Spinal cord (tissue), 10 donors: ENCODE measurements around the gene SDR9C7. TPM values are rescaled to one million over a fixed set of nuclear protein-coding genes. Genes with fewer than 3 reads are reported as not detected.
A peak's percentile ranks its signal among the peaks of the same experiment; 100 is the strongest.
"Not testable (repeated sequence)": the region's sequence is repeated elsewhere in the genome, so short reads cannot be mapped to it uniquely, and the experiment has no call there.

Experiments used
- DNase-seq, 6 donors: peaks; one replicate each; pipeline versions ENCODE4 v3.0.0 to v3.0.0-alpha.2; 2013 to 2015; ENCODE audit warnings: low spot score in 6 of 6, low read depth in 4 of 6
- H3K27ac ChIP-seq: one replicate; pipeline ENCODE4 v1.5.1; 2013; ENCODE audit warnings: low read depth, low read length, control low read depth
- H3K27me3 ChIP-seq: one replicate; pipeline ENCODE4 v1.6.1; 2013; ENCODE audit warnings: low read length; ENCODE audit not compliant: control insufficient read depth, insufficient read depth
- H3K36me3 ChIP-seq: one replicate; pipeline ENCODE4 v1.6.1; 2013; ENCODE audit warnings: low read length; ENCODE audit not compliant: control insufficient read depth, insufficient read depth
- H3K4me1 ChIP-seq: one replicate; pipeline ENCODE4 v1.6.1; 2013; ENCODE audit warnings: low read length; ENCODE audit not compliant: control insufficient read depth, insufficient read depth
- H3K4me3 ChIP-seq: one replicate; pipeline ENCODE4 v1.5.1; 2013; ENCODE audit warnings: low read depth, low read length, control low read depth
- H3K9me3 ChIP-seq: one replicate; pipeline ENCODE4 v1.6.1; 2013; ENCODE audit warnings: low read length; ENCODE audit not compliant: control insufficient read depth, insufficient read depth
- WGBS: methylation state at CpG from one replicate; pipeline ENCODE4 v1.1.5; 2013; ENCODE audit warnings: missing lambda C conversion rate; ENCODE audit not compliant: insufficient coverage; 5-methylcytosine and 5-hydroxymethylcytosine counted together
- polyA plus RNA-seq, 2 donors: library from polyadenylated mRNA; unstranded; fragments of 120-200 nt; gene quantifications; one replicate each; pipeline ENCODE4 v1.2.1, GENCODE V29; 2013; ENCODE audit not compliant: insufficient read length in 2 of 2
- total RNA-seq, 2 donors: library from RNA; depleted of rRNA in 1 of 2; stranded (reverse); fragments of 120-200 nt in 1 of 2; fragments of >200 nt in 1 of 2; gene quantifications; one replicate each; pipeline versions ENCODE4 v1.2.3 to v1.2.4, GENCODE V29; 2013 to 2014
- donor health status: healthy.

Gene SDR9C7
- total and polyA plus RNA-seq, 4 donors = 0.20 to 0.27 TPM; not detected in 2

DNA sequence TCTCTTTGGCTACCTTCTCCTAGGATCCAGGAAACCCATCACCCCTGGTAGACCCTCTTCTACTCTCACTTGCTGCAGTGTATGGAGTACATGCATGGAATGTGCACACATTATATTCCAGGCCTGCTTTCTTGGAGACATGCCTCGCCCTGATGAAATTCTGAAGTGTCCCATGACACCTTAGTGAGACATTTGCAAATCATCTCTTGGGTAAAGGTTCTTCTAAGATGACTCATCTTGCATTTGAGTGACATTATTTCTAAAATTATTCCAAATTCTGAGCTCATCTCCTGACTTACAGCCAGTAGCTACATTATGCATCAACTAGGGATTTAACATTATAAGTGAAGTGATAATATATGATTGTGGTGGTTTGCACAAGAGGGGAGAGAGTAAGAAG lies 49.8 kb downstream of the SDR9C7 start:
- Histone ChIP-seq H3K4me3 (no peak overlapping the region), H3K27ac (no peak overlapping the region), H3K27me3 (no peaks in the 10 kb centered on the region), H3K9me3 (peaks cover 7% of the 10 kb centered on the region), H3K4me1 (no peaks in the 10 kb centered on the region), H3K36me3 (no peaks in the 10 kb centered on the region)
- 14% methylated on average over 1 of the region's 1 CpG for WGBS
- no peak for DNase-seq

- DNase-seq, H3K4me1 ChIP-seq, H3K27ac ChIP-seq, H3K4me3 ChIP-seq, H3K9me3 ChIP-seq, H3K27me3 ChIP-seq, H3K36me3 ChIP-seq: not testable (repeated sequence)
- 100% methylated on average over 2 of the region's 3 CpGs for WGBS
These were observed 51.8 kb downstream of the SDR9C7 start for GRCh38 chr12:56882407-56882806.

GRCh38 chr12:56880125-56880992 lies 53.8 kb downstream of the SDR9C7 start:
- no peak overlapping the region for H3K27ac ChIP-seq
- no peaks in the 10 kb centered on the region for H3K4me1 ChIP-seq
- no peaks in the 10 kb centered on the region for H3K36me3 ChIP-seq
- no CpG with 5 or more reads among the region's 1 CpG for WGBS
- no peaks in the 10 kb centered on the region for H3K27me3 ChIP-seq
- DNase-seq = no peak
- H3K4me3 ChIP-seq = no peak overlapping the region
- no peaks in the 10 kb centered on the region for H3K9me3 ChIP-seq

DNA sequence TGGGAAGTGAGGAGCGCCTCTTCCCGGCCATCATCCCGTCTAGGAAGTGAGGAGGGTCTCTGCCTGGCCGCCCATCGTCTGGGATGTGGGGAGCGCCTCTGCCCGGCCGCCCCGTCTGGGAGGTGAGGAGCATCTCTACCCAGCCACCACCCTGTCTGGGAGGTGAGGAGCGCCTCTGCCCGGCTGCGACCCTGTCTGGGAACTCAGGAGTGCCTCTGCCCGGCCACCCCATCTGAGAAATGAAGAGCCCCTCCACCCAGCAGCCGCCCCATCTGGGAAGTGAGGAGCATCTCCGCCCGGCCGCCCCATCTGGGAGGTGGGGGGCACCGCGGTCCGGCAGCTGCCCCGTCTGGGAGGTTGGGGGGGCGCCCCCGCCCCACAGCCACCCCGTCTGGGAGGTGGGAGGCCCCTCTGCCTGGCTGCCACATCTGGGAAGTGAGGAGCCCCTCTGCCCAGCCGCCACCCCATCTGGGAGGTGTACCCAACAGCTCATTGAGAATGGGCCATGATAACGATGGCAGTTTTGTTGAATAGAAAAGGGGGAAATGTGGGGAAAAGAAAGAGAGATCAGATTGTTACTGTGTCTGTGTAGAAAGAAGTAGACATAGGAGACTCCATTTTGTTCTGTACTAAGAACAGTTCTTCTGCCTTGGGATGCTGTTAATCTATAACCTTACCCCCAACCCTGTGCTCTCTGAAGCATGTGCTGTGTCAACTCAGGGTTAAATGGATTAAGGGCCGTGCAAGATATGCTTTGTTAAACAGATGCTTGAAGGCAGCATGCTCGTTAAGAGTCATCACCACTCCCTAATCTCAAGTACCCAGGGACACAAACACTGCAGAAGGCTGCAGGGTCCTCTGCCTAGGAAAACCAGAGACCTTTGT lies 54.7 kb downstream of the SDR9C7 start:
- H3K27me3 ChIP-seq, H3K4me3 ChIP-seq, H3K4me1 ChIP-seq, H3K27ac ChIP-seq, H3K36me3 ChIP-seq, H3K9me3 ChIP-seq, DNase-seq: not testable (repeated sequence)
- WGBS = 90% methylated on average over 19 of the region's 28 CpGs

DNA sequence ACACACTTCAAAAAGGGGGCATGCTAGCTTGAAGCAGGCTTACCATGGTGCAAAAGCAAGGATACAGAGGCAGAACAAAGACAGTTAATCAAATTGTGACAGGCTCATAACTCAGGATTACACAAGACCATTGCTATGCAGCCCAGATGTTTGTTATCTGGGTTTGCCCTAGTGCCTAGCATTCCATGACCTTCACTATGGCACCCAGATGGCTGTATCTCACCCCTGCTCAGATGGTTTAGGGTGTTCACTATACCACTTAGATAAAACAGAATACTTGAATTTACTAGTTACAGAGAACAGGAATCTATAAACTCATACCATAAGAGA lies 56.2 kb downstream of the SDR9C7 start:
- Histone ChIP-seq H3K4me1 (no peaks in the 10 kb centered on the region), H3K9me3 (no peaks in the 10 kb centered on the region), H3K4me3 (no peak overlapping the region), H3K27me3 (no peaks in the 10 kb centered on the region), H3K36me3 (no peaks in the 10 kb centered on the region), H3K27ac (no peak overlapping the region)
- DNase-seq = no peak

DNA sequence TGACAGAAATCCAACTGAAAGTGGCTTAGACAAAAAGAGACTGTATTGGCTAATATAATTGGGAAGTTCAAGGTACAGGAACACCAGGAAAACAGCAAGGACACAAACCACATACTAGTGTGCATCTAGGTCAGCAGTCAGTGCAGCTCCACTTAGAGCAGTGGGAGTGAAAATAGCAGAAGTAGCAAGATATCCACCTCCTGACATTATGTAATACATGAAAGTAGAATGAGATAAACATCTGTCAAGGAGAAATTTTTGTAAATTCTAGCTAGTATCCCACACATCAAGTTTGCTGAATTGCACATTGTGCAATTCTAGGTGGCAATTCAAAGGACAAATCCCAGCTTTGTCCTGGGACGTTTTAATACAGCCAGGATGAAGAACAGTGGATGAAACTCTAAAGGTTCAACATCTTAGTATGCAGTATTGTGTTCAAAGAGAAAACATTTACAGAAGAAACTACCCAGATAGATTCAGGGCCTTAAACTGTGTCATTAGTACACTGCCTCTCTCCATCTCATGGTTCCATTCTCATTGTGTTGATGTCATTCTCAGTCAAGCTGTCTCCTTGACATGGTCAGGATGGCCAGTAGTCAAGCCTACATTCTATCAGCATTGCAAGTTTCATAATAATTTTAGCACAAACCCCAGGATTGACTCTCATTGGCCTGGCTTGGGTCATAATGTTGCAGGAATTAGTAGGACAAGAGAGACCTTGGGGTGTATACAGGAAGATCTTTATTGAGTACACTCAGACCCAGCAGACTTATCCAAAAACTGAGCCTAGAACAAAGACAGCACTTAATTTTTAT lies 56.8 kb downstream of the SDR9C7 start:
- Histone ChIP-seq H3K9me3 (no peaks in the 10 kb centered on the region), H3K4me3 (no peak overlapping the region), H3K27ac (no peak overlapping the region), H3K4me1 (no peaks in the 10 kb centered on the region), H3K36me3 (no peaks in the 10 kb centered on the region), H3K27me3 (no peaks in the 10 kb centered on the region)
- WGBS = 40% methylated on average over 1 of the region's 1 CpG
- no peak for DNase-seq

DNA sequence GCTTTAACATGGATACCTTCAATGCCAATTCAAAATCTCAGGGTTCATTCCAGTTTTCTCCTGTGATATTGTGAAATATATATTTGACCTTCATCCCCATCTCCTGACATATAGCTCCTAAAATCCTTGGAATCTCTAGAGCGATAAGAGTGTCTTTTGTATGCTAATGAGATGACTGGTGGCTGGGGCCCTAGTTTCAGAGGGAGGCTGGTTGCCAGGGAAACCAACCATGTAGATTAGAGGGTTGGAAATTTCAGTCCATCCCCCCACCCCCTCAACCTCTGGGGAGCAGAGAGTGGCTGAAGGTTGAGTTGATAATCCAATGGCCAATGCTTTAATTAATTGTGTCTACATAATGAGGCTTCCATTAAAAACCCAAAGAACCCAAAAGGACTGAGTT lies 59.4 kb downstream of the SDR9C7 start:
- DNase-seq = peak in 1 of 6 donors; percentile 2
- Histone ChIP-seq H3K4me1 (no peaks in the 10 kb centered on the region), H3K27ac (no peak overlapping the region), H3K36me3 (no peaks in the 10 kb centered on the region), H3K27me3 (no peaks in the 10 kb centered on the region), H3K9me3 (no peaks in the 10 kb centered on the region), H3K4me3 (no peak overlapping the region)
- no CpG with 5 or more reads among the region's 1 CpG for WGBS

- no peaks in the 10 kb centered on the region for H3K36me3 ChIP-seq
- no CpG with 5 or more reads among the region's 1 CpG for WGBS
- no peak for DNase-seq
- no peak overlapping the region for H3K4me3 ChIP-seq
- H3K4me1 ChIP-seq = no peaks in the 10 kb centered on the region
- no peaks in the 10 kb centered on the region for H3K9me3 ChIP-seq
- no peak overlapping the region for H3K27ac ChIP-seq
- H3K27me3 ChIP-seq = no peaks in the 10 kb centered on the region
These were observed 60.8 kb downstream of the SDR9C7 start for GRCh38 chr12:56873382-56873781.
